ENCODE results near the gene ZBED6.

- TF ChIP-seq, protein P1, sequence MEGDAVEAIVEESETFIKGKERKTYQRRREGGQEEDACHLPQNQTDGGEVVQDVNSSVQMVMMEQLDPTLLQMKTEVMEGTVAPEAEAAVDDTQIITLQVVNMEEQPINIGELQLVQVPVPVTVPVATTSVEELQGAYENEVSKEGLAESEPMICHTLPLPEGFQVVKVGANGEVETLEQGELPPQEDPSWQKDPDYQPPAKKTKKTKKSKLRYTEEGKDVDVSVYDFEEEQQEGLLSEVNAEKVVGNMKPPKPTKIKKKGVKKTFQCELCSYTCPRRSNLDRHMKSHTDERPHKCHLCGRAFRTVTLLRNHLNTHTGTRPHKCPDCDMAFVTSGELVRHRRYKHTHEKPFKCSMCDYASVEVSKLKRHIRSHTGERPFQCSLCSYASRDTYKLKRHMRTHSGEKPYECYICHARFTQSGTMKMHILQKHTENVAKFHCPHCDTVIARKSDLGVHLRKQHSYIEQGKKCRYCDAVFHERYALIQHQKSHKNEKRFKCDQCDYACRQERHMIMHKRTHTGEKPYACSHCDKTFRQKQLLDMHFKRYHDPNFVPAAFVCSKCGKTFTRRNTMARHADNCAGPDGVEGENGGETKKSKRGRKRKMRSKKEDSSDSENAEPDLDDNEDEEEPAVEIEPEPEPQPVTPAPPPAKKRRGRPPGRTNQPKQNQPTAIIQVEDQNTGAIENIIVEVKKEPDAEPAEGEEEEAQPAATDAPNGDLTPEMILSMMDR (IDR thresholded peaks at IDR 0.05 in 2 of 3, conservative IDR thresholded peaks at IDR 0.05 in 1 of 3; ENCODE audit: control insufficient read depth in 2 of 3, extremely low read depth in 1 of 3, insufficient read depth in 1 of 3, low read depth in 3 of 3, low read length in 3 of 3): no peak
- TF ChIP-seq PML (IDR thresholded peaks at IDR 0.05; ENCODE audit: low read length): no peak
Observed at GRCh38 chr1:203751051-203751450, 44.4 kb upstream of the ZBED6 start.
